Activated CD4-positive, alpha-beta T cell treated with anti-CD3 and anti-CD28 coated beads, Interleukin-2, amount 50 U/mL, for 1 hour (primary cell): ENCODE results near the gene DIS3L2.
"Not testable (repeated sequence)": the region's sequence is repeated elsewhere in the genome, so short reads cannot be mapped to it uniquely, and the experiment has no call there.

Experiments used
- DNase-seq: peaks from one replicate; pipeline ENCODE4 v3.0.0-alpha.2; 2020

The DIS3L2 gene

DNA sequence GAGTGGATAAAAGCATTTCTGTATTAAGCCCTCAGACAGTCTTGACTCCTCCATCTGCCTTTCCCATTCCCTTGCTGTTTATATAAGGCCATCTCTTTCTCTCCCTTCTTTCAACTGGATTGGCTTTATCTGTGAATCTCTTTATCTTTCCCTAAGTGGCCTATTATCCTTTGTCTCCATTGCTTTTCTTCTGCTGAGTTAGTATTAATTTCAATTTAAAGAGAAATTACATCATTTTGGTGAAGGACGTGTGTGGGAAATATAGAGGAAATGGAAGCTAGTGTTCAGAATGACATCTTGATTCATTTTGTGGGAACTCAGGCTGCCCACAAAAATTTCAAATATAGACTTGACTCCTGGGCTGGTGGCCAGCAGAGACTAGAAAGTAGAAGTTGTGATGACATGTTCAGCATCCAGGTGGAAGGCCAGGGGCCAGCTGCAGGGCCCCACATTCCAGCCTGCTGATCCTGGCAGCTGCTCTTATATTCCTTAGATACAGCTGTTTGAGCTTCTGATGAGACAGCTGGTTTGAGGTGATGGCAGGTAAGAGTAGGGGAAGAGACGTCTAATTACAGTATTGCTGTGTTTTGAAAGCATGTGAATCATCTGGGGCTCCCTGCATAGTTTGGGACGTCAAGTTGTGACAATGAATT, 52.3 kb downstream of the DIS3L2 start:
- no peak for DNase-seq

DNA sequence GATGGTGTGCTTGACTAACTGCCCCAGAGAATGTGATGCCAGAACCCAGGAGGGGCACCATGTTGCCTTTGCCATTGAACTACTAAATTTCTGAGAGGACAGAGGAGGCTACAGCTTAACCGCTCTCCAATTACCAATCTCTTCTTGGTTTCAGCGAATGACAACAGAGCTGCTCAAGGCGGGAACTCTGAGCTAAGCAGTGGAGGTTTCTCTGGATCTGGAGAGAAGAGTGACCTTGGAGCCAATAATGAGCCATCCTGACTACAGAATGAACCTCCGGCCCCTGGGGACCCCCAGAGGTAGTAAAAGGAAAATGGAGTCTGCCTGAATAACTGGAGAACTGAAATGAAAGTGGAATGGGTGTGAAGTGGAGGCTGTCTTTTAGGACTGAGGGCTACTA, 53.2 kb downstream of the DIS3L2 start:
- no peak for DNase-seq

DNA sequence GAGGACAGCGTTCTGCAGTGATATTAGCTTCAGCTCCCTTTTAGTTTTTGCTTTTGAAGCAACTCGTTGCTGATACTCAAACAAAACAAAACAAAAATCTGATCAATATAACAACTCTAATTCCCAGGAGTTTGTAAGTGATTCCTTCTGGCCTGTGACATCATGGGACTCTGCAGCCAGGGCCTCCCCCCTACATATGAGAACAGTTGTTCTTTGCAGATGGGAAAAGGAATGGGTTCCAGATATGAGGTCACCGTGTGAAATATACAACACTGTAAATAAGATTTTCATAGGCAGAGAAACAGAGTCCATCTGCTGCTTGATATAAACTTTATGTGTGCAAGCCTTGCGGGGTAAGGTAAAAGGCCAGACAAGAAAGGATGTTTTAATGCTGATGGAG, 56.7 kb downstream of the DIS3L2 start:
- DNase-seq, result no peak

DNA sequence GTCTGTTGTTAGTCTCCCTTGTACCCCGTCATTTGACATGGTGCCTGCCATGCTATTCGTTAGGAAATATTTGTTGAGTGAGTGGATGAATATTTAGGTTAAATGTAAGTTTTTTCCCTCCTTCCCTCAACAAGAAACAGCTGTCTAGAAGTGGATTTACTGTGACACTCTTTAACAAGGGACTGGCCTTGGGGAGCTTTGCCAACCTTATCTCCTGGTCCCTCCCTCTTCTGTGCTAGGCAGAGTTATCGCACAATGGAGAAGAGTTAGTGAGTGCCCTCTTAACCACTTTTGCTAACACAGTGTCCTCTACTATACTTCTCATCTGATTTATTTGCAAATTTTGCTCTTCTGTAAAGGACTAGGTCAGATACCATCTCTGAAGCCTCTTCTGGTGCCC, 61.2 kb downstream of the DIS3L2 start:
- DNase-seq, result no peak

DNA sequence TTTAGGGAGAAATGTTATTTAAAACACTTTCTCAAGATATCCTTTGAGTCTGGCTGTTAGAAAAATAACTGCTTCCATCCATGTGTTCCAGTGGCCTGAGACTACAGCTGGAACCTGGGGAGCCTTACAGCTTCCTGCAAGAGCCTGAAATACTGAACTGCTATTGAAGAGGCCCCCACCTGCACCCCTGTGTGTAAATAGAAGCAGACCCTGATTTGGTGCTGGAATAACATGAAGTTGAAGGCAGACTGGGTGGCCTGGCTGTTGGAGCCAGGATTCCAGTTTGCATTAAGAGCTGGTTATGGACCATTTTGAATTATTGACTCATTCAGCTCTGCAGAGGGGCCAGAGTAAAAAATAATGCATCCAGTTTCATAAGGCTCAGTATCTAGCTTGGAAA, 61.9 kb downstream of the DIS3L2 start:
- DNase-seq, result no peak

DNA sequence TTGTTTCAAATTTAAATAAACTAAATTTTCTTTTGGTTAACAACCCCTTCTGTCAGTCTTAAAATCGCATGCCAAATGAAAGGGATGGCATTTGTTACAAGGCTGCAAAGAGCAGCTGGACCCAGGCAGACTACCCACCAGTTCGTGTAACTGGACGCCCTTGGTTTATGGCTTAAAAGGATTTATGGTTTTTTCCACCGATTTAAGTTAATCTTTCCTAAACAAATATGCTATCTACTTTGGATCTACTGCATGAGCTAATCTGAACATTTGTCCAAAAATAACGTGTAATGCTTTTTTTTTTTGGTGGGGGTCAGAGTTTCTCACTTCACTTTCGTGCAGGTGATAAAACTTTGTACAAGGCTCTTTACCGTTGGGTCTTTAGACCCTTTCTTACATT, 62.9 kb downstream of the DIS3L2 start:
- DNase-seq, result no peak

DNA sequence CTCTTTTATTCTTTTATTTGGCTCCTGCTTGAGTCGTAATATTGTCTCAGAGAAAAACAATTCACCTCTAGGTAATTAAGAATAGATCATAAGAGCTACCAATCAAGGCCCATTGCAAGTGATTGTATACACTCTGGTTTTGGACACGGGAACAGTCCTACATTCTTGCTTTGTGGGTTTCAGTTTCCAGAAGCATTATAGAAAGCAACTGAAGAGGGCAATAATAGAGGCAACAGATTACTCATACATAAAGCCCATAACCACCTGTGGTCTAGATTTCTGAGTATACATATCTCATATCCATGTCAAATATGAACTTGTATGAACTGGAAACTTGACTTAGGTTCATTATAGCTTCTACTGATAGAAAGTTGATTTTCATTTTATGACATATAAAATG, 65.4 kb downstream of the DIS3L2 start:
- no peak for DNase-seq

DNA sequence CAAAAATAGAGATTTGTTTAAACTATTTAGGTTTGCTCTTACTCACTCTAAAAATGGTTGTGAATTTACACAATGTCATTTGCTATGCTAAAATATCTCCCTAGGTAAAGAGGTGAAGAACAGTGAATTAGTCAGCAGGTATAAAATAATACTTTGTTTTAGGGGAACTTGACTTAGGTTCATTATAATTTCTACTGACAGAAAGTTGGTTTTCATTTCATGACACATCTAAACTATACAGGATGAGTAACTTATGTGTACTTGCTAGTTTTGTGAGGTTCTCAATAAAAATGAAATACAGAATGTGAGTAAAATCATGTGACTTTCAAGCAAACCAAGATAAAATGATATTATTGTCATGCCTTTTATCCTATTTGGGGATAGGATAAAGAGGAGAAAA, 66.0 kb downstream of the DIS3L2 start:
- DNase-seq, result no peak

DNA sequence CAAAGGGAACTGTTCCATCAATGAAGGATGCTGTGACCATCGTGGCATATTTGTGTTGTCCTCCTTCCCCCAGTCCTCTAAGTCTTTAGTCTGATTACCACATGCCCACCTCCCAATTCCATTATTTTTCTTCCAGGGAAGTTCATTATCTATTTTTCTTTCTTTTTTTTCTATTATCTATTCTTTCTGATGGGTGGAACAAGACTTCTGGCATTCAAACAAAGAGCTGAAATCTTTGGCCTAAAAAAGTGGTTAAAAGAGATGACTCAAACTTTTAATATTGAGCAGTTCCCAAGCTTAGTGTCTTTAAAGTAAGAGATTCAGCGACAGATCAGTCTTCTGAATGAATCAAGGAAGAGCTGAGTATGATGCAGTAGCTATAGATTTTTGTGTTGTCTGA, 66.6 kb downstream of the DIS3L2 start:
- DNase-seq, result no peak

DNA sequence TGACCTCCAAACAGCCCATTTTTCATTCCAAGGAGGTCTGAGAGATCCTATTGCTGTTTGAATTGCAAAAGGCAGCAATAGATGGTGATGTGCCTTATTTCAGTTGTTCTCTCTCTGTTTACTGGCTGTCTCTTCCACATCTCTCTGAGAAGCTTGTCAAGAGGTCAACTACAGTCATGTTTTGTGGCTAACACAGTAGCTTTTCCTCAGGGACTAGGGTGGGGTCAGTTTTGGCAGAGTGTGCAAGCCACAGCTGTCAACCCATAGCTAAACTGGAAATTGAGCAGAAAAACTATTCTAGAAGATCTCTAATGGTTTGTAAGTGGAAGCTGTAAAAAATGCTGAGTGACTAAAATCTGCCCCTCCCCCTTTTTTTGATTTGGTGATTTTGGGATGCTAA, 67.1 kb downstream of the DIS3L2 start:
- no peak for DNase-seq

DNA sequence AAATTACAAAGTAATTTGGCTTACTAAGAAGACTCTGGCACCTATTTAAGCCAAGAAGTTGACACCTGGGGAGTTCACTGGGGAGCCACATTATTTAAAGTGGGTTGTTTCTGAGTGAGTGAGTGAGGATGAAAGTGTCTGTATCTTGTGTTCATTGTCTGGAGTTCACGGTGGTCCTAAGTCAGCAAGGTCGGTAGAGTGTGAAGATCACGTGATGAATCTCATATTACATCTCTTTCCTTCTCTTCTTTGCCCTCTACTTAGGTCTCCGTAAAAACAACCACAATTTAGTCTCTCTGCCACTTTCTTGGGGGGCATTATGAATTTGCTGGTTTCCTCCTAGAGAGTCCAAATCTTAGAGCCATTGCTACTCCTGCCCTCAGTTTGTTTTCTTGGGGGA, 67.8 kb downstream of the DIS3L2 start:
- no peak for DNase-seq

DNA sequence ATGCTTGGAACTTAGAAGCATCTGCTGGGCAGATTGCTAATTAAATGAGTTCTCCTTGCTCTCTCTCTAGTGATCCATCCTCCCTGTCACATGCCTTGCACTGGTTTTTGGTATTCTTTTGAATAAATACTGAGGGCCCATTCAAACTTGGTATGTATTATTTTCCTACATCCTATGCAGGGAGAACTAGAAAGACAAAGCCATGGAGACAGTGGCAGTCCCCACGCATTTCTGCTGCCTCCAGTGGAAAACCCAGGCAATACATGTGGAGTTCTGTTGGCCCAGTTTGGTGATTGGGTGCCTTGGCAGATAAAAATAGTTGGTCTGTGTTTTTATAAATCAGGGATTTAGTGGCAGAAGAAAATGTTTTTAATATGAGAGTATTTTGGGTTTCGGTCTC, 68.7 kb downstream of the DIS3L2 start:
- no peak for DNase-seq

DNA sequence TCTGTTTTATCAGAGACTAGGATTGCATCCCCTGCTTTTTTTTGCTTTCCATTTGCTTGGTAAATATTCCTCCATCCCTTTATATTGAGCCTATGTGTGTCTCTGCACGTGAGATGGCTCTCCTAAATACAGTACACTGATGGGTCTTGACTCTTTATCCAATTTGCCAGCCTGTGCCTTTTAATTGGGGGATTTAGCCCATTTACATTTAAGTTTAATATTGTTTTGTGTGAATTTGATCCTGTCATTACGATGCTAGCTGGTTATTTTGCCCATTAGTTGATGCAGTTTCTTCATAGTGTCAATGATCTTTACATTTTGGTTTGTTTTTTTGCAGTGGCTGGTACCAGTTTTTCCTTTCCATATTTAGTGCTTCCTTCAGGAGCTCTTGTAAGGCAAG, 73.8 kb downstream of the DIS3L2 start:
- not testable (repeated sequence) for DNase-seq

DNA sequence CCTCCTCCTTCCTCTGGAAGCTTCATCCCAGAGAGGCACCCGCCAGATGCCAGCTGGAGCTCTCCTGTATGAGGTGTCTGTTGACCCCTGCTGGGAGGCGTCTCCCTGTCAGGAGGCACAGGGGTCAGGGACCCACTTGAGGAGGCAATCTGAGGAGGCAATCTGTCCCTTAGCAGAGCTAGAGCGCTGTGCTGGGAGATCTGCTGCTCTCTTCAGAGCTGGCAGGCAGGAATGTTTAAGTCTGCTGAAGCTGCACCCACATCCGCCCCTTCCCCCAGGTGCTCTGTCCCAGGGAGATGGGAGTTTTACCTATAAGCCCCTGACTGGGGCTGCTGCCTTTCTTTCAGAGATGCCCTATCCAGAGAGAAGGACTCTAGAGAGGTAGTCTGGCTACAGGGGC, 75.4 kb downstream of the DIS3L2 start:
- not testable (repeated sequence) for DNase-seq

DNA sequence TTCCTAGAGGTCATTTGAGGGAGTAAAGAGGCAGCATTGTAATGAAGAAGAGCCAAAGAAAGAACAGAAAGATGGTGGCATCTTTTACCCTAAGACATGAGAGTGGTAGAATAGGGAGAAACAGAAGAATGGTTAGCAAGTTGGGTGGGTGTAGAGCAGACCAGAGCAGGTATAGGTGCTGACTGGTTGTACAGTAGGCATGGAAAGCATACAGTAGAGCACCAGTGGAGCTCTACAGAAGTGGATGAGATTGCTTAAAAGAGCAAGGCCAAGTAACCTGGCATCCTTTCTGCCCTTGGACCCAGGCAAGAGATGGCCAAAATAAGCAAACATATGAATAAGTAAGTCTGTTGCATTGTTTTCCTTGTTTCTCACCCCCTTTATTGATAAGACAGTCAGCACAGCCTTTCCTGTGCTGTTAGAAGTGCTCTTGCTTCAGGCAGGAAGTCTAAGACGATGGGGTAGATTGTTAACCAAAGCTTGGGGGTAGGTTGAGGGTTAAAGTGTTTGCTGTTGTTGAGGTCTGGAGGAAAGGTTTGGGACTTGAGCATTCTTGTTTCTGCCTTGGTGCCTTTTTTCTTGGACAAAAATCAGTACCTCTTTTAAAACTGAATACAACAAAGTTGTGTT, 76.9 kb downstream of the DIS3L2 start:
- DNase-seq, result no peak

DNA sequence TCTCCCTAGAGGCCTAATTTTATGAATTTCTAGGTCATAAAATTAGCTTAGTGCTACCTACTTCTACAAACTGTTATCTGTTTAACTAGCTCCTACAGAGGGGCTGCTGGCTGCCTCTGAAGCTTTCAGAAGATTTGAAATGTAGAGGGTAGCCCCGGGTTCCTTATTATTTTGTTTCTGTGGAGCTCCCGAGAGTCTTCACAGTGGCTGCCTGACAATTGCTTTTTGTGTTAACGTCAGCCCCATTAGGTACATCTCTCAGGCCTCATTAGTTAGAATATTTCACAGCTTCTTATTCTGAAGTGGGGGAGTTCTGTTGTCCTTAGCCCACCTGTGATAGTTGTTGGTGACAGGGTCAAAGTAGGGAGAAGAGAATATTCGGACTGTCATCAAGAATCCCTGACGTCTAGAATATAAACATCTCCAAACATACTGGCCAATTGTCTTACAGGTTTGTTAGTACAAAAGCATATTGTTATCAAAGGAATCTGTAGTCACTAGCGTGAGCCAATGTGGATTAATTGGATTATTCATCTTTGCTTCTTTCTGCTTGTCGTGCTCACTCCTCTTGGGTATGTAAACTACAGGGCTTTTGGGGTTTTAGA, 77.5 kb downstream of the DIS3L2 start:
- DNase-seq, result no peak

DNA sequence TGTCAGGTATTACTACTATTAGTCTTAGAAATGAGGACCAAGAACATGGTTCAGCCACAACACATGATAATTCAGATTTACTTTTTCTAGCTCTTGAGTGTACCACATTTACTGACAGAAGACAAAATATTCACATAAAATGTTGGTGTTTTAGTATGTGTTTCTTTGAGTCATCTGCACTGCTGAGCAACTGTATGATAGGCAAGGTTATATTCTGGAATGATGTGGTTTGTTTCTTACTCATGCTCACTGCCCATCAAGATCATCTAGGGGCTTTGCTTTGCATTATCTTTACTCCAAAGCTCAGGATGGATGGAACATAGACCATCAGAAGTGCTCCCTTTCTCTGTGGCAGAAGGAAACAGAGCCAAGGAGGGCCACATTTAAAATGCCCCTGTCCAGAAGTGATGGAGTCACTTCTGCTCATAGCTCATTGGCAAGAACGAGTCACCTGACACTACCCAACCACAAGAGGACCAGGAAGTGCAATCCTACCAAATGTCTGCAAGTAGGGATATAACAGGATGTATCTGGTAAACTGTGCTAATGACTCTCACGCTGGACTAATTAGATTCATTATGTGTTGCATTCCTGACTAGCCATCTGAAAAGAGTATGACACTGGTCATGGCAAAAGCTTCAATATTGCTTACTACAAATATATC, 81.5 kb downstream of the DIS3L2 start:
- DNase-seq, result no peak

DNA sequence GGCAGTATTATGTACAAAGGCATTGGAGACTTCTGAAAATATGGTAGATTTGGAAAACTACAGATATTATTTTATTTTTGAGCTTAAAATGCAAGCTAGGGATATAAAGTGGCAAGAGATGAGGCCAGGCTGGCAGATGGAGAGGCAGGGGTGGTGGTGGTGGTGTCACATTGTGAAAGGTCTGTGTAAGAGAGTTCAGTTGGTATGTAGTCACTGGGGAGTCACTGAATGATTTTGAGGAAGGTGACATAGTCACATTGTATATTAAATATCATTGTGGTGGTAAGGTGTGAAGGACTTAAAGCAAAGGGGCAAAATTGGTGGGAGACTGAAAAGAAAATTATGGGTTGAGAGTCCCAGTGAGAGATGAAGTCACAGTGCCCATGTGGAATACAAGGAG, 82.5 kb downstream of the DIS3L2 start:
- DNase-seq, result no peak

DNA sequence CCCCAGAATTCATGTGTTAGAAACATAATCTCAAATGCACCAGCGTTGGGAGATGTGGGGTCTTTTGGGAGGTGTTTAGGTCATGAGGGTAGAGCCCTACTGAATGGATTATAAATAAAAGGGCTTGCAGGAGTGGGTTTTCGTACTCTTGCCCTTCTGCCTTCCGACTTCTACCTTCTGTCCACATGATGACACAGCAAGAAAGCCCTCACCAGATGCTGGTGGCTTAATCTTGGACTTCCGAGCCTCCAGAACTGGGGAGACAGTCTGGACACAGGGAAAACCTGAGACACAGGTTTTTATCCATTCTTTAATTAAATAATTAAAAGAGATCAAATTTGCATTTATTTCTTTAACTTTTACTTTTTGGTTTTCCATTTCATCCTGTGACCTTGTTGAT, 87.8 kb downstream of the DIS3L2 start:
- no peak for DNase-seq

DNA sequence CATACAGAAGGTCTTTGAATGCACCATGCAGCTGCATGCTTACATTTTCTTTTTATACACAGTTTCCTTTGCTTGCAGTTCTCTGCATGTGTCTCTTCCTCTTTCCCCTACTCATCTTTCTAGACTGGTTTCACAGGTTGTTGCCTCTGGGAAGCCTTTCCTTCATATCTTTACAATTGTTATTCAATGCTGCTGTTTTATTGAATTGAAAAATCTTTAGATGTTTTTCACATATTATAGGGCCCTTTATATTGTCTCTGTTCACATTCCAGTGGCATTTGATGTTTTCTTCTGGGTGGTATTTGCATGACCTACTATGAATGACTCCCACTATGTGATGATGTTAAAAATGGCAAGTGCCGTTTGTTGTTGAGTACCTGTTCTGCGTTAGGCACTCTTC, 91.1 kb downstream of the DIS3L2 start:
- no peak for DNase-seq

DNA sequence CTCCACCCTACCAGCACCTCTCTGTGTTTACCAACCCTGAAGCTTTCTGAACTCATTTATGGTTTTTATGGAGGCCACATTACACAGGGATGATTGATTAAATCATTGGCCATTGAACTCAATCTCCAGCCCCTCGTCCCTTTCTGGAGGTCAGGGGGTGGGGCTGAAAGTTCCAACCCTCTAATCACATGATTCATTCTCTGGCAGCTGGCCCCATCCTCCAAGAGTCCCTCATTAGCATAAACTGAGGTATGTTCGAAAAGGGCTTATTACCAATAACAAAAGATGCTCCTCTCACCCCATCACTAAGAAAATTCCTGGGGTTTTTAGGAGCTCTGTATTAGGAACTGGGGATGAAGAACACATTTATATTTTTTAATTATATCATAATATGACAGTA, 92.3 kb downstream of the DIS3L2 start:
- DNase-seq, result no peak

DNA sequence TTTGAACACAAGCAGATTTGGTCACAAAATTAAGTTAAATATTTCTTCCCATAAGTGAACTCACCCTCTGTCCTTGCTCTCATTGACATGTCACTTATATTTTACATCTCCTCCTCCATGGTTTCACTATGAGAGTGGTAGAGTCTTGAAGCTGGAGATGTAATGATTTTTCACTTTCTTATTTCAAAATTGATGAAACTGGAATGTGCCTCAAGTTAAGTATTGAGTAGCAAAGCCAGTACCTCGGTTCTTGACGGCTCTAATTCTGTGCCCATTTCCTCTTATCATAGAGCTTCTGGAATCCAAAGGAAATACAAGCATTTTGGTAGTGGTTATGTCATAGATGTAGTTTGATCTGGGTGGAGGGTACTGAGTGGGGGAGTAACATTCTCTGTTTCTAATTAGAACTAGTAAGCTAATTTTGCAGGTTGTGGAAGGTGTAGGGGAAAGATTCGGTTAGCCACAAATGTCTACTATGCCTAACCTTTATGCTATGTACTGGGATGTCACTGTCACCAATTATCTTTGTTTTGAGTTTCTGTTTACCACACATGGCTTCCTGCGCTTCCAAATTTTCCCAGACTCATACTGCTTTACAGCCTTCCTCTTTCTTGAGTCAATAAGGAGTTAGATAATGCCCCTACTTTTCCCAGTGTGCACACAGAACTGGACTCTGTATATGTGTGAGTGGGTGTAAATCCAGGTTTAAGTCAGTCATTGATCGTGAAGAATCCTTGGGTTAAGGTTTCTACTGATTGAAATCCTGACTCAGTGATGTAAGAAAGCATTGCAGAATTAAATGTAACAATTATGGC, 96.8 kb downstream of the DIS3L2 start:
- DNase-seq, result no peak

DNA sequence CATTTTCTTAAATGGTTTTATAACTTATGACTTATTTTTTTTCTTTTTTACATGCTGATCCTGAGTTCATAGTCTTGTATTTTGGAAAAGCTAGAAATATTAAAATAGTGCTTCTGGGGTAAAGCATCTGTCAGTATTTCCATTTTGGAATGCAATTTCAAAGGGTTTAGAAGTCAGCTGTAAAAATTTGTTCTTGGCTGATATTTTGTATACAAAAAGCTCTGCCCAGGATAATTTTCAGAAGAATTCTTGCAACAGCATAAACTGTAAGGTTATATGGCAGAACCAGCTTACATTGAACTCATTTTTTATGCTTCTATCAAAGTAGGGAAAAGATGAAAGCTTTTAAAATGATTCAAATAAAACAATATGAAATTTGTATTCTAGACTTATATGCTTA, 97.4 kb downstream of the DIS3L2 start:
- no peak for DNase-seq
